IPS DF 4.7 (cell line): Measurements from ENCODE around the gene NCKAP5.
"Not testable (repeated sequence)": the region's sequence is repeated elsewhere in the genome, so short reads cannot be mapped to it uniquely, and the experiment has no call there.

Experiments used
- DNase-seq: peaks from one replicate; pipeline ENCODE4 v3.0.0-alpha.2; 2013; ENCODE audit warnings: low spot score; ENCODE audit errors: extremely low read depth

NCKAP5 gene

GRCh38 chr2:133497951-133498565, 70.2 kb downstream of the NCKAP5 start:
- DNase-seq, result no peak

DNA sequence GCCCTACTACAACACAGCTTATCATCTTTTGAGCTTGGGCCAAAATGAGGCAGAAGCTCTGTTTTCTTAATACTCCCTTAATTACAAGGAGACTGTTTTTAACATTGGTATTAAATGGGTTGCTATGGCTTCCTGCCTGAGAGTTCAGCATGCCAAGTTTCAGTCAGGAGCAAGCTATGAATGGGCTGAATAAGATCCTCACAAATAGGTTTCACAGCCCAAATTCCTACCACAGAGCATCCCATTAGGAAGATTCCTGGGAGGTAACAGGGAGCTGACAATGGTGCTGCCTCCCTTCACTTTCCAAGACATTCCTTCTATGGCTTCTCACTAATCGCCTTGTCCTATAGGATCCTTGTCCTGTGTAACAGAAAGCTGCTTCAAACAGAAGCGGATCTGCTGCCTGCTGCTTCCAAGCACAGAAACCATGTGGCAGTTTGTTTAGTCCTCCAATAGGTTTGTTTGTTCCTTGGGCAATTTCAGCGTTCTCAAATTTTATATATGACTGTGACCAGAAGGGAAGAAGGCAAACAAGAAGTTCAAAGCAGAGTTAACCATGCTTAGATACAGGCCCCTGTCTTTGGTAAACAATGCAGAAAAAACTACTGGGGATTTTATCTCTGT, 70.9 kb downstream of the NCKAP5 start:
- peak; percentile 16 for DNase-seq

DNA sequence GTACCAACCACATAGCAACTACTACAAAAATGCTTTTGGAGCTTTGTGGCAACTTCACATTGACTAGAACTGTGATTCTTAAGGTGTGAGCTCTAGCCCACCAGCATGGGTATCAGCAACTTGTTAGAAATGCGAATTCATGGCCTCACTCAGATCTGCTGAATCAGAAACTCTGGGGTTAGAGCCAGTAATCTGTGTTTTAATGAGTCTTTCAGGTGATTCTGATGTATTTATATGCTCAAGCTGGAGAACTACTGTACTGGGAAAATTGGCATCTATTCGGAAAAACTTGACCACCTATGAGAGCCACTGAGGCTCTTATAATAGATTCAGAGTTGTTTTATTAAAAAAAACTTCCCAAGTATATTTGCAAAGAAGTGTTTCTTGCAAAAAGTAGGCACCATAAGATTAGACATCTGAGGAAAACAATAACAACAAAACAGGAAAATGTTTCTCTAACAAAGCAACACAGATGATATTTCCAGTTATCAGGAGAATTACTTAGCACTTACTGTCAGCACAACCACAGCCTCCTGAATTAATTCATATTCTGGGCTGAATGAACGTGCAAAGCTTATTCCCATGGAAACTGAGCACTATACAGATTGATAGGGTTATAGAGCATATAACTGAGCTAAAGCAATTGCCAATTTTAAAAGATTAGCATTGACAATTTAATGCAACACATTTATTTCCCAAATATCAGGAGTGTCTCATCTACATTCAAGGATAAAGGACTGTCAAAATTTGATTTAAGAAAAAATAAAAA, 71.6 kb downstream of the NCKAP5 start:
- no peak for DNase-seq

DNA sequence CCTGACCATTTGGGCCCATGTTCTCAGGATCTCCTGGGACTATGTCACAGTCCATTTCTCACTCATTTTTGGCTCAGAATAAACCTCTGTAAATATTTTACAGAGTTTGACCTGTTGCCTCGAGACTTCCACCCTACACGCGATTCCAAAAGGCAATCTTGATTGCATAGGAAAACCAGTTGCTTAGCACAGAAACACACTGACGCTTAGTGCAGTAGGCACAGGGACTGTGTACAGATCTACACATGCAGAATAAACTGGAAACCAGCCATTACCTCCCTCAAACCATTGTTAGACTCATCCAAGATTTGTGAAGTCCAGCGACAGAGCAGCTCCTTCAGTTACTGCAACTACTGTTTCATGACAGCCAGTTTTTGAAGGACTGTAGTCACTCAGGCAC, 73.0 kb downstream of the NCKAP5 start:
- no peak for DNase-seq

DNA sequence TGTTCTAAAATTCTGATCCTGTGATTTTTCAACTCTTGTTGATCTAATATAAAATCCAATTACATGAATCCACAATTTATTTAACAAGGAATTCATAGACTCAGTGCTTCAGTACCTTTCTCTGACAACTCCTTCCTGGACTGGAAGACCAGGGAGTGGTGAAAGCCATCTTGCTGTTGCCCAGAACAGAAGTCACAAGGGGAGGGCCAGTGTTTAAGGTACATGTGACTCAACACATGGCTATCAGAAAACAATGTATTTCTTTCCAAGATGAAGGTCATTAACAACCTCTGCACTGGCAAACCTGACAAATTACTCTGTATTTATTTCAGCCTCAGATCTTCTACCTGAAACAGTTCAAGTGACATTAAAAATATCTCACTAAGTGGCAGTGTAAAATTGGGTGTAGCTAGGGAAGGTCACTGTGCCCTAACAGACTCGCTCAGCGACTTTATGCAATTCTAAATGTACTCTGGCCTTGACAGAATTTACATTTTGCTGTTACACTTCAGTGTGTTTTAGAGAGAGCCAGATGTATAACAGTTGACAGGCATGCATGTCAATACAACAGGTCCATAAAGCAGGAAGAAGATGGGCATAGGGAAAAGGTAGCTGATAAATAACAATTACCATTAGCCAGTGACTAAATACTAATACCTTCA, 75.4 kb downstream of the NCKAP5 start:
- no peak for DNase-seq

DNA sequence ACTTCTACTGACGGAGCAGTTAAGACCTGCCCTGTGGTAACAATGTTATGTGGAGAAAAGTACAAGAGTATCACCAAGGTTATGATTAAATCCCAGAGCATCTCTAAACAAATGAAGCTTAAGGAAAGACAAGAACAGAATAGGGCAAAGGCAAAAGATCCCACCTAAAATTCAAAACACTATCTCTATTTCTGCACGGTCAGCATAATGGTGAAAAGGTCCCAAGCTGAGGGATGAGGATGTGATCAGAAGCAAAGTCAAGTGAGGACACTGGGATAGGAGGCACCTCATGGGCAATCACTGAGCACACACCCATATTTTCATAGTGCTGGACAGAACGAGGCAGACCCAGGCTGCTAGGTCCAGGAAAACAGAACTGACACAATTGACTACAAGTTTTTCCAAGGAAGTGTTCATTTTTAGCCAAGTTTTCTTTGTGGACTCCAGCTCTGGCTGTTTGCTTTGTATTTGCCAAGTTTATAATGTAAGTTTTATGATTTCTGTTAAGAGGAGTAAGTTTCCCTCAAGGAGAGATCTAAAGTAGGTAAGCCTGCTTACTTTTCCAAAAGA, 77.8 kb downstream of the NCKAP5 start:
- DNase-seq, result no peak

DNA sequence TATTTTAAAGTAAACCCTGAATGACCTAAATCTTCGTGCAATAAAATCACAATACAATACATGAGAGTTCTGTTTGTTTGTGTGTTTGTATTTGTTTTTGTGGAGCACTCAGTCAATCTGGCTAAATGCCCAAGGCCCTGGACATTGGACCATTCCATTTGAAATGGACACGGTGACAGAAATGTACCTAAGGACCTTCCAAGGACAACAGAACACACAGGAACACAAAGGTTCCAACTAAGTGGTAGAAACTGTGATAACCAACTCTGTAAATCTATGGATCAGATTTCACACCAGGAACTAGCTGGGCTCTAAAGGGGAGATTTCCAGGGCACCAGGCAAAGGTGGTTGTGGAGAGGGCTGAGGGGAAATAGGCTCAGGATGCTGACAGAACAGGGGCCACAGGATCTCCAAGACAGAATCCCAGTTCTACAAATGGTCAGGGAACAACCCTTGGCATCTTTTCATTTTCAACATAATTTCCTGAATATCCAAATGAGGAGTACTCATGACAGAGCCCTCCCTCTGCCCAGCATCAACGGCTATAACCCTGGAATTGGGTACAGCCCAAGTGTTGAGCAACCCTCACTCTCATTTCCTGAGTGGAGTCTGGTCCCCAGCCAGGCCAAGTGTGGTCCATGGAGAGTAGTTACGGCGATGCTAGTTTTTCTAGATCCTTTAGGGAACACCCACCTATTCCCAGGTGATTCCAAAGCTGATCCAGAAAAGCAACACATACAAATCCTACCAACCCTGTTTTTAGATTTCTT, 78.4 kb downstream of the NCKAP5 start:
- no peak for DNase-seq

- DNase-seq, result no peak
These were observed 79.1 kb downstream of the NCKAP5 start for GRCh38 chr2:133489146-133489545.

GRCh38 chr2:133486771-133487191, 81.5 kb downstream of the NCKAP5 start:
- DNase-seq, result no peak

DNA sequence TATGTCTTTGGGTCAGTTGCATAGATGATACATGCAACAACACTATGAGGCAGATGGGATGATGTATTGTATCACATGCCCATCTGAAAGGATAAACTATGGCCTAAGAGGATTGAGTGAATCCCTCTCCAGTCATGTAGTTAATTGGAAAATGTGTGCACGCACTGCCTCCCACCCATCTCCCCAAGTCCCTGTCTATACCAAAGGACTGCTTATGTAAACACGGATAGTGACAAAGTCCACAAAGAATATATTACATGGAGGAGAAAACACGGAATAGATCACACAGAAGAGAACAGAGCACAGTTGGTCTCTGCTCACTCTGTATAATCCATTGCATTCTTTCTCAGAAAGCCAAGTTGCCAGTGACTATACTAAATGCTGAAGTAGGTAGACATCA, 82.4 kb downstream of the NCKAP5 start:
- DNase-seq, result no peak

- no peak for DNase-seq
These were observed 83.5 kb downstream of the NCKAP5 start for GRCh38 chr2:133484784-133485183.

GRCh38 chr2:133484106-133484505, 84.2 kb downstream of the NCKAP5 start:
- no peak for DNase-seq

GRCh38 chr2:133483181-133483580, 85.1 kb downstream of the NCKAP5 start:
- DNase-seq, result no peak

DNA sequence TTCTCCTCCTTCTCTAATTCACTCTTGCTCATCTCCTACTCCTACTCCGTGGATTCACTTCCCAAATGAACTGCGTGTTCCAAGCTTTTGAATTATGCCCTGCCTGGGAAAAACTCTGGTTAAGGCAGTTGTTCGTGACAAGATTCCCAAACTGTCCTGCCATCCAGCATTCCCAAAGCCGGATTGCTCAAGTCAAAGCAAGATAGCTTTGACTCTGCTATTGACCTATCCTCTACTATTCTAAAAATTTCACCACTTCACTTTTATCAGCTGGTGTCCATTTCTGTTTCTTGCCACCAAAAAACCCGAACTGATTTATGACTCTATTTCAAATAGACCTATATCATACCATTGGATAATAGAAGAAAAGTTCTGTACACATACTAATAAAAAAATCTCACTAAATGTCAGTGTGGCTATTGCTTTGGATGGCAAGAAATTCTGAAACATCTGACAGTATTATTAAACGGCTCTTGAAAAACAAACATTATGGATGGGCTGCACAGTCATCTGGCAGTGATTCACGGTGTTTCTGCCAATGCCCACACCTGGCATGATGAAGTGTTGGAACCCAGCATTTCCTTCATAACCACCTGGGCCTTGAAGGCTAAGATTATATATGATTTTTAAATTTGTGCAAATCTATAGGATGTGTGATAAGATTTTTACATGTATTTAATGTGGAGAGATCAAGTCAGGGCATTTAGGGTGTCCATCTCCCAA, 87.4 kb downstream of the NCKAP5 start:
- no peak for DNase-seq

DNA sequence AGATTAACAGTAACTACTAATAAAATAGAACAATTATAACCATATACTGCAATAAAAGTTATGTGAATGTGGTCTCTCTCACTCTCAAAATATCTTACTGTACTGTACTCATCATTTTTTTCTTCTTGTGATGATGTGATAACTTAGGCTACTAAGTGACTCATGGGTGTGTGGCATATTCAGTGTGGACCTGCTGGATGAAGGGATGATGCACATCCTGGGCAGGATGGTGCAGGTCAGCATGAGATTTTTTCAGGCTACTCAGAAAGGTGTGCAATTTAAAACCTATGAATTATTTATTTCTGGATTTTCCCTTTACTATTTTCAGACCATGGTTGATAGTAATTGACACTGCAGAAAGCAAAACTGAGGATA, 90.7 kb downstream of the NCKAP5 start:
- no peak for DNase-seq

- DNase-seq, result no peak
These were observed 91.2 kb downstream of the NCKAP5 start for GRCh38 chr2:133476931-133477615.

DNA sequence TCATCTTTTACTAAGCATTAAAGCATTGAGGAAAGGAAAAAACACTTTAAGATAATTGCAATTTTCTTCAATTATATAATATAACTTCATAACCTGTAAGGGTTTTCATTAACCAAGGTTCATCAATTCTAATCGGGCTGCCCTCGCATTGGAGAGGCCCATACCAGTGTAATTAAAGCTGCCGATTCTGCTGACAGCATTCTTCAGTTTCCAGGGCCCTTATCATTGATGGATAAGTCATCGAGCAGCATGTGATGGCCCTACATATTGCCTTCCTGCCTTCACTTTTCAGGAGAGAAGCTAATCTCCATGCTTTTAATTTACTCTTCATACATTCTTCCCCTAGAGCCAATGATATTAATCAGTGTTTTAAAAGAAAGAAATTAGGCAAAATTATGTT, 92.0 kb downstream of the NCKAP5 start:
- DNase-seq, result no peak

DNA sequence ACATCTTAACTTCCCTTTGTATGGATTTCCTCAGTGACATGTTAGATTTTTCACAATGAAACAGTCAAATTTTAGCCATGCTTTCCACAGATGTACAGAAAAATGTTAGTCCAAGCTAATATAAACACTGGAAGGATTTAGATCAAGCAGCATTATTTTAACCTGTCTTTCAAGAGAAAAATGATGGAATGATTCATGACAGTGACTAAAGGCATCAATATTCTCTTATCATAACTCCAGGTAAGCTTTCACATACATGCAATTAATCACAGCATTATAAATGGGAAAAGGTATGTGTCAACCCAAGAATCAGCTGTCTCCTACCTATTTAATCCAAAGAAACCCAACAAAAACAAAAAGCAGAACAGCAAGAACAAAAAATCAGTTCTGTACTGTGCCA, 92.7 kb downstream of the NCKAP5 start:
- no peak for DNase-seq

GRCh38 chr2:133470446-133470845, 97.8 kb downstream of the NCKAP5 start:
- not testable (repeated sequence) for DNase-seq

- no peak for DNase-seq
These were observed 105.5 kb downstream of the NCKAP5 start for GRCh38 chr2:133462811-133463210.
